ENCODE measurements around the gene BRD3OS. TPM values are rescaled to one million over a fixed set of nuclear protein-coding genes. Genes with fewer than 3 reads are reported as not detected.
A peak's percentile ranks its signal among the peaks of the same experiment; 100 is the strongest.

The BRD3OS gene
- total RNA-seq, 3 donors from 2014 or later, result 11.1 to 14.4 (median 11.4) TPM

DNA sequence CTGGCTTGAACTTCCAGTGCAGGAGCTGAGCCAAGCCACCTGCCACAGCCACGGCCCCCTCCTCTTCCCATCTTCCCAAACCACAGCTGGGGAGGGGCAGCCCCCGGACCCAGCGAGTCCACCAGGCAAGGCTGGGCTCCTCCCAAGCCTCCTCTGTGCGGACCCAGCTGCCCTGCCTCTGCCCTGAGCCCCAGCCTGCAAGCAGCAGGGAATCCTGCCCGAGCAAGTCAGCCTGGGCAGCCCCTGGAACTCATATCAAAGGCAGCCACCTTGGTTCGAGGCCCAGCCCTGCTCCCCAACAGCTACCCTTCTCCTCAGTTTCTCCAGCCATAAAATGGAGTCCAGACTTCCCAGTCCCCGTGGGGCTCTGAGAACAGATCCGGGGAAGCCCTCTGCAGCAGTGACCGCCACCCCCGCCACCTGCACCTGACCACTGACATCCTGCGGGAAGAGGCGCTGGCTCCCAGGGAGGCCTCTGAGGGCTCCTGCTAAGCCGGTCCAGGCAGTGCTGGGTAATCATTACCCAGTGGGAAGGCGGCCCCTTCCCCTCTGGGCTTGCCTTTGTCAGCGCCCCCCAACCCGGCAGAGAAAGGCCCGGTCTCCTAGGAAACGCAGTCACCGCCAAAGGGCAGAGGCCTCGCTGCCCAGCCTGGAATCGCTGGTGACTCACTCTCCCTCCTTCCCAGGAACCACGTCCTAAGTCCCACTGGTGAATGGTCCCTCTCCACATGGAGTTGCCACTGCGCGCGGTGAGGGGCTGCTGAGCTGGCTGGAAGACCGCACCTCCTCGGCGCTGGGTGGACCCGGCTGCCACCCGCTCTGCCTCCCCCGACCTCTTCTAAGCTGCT, 34.7 kb upstream of the BRD3OS start:
- Histone ChIP-seq H3K27me3 (no peaks in the 10 kb centered on the region), H3K36me3 (no peaks in the 10 kb centered on the region), H3K9me3 (no peaks in the 10 kb centered on the region), H3K4me3 (peak overlapping the region; percentile 74 to 87 (median 76)), H3K27ac (peak overlapping the region; percentile 60 to 84), H3K4me1 (peaks cover 0 to 8% of the 10 kb centered on the region in 2 donors)
- intact Hi-C loops (cut with DNase I; ENCODE audit: low total_unique reads), result no loop called here
- TF ChIP-seq POLR2AphosphoS5 (IDR thresholded peaks at IDR 0.05) (no peak), POLR2A (IDR thresholded peaks at IDR 0.05) (no peak)
- TF ChIP-seq, protein P1, sequence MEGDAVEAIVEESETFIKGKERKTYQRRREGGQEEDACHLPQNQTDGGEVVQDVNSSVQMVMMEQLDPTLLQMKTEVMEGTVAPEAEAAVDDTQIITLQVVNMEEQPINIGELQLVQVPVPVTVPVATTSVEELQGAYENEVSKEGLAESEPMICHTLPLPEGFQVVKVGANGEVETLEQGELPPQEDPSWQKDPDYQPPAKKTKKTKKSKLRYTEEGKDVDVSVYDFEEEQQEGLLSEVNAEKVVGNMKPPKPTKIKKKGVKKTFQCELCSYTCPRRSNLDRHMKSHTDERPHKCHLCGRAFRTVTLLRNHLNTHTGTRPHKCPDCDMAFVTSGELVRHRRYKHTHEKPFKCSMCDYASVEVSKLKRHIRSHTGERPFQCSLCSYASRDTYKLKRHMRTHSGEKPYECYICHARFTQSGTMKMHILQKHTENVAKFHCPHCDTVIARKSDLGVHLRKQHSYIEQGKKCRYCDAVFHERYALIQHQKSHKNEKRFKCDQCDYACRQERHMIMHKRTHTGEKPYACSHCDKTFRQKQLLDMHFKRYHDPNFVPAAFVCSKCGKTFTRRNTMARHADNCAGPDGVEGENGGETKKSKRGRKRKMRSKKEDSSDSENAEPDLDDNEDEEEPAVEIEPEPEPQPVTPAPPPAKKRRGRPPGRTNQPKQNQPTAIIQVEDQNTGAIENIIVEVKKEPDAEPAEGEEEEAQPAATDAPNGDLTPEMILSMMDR (IDR thresholded peaks at IDR 0.05), result no peak
- no peak for DNase-seq (ENCODE audit: low spot score in 2 of 2)

GRCh38 chr9:133991214-133991921, 33.9 kb upstream of the BRD3OS start:
- Histone ChIP-seq H3K4me1 (peaks cover 0 to 8% of the 10 kb centered on the region in 2 donors), H3K36me3 (no peaks in the 10 kb centered on the region), H3K9me3 (no peaks in the 10 kb centered on the region), H3K27me3 (no peaks in the 10 kb centered on the region), H3K27ac (peak overlapping the region; percentile 60 to 84), H3K4me3 (peak overlapping the region; percentile 74 to 87 (median 76))
- TF ChIP-seq POLR2AphosphoS5 (IDR thresholded peaks at IDR 0.05) (no peak), POLR2A (IDR thresholded peaks at IDR 0.05) (no peak)
- TF ChIP-seq, protein P1 (IDR thresholded peaks at IDR 0.05), result no peak
- no peak for DNase-seq (ENCODE audit: low spot score in 2 of 2)
- intact Hi-C loops (cut with DNase I; ENCODE audit: low total_unique reads), result no loop called here

GRCh38 chr9:133991964-133992779, 33.1 kb upstream of the BRD3OS start, which contains the start of gene VAV2:
VAV2 (minus strand) TSS chr9:133992324; CDS start chr9:133992278, 46 bp downstream.
- peak within 1 kb of the TSS; percentile 84 to 85 for H3K27ac ChIP-seq
- no peaks in the 10 kb centered on the region for H3K27me3 ChIP-seq
- H3K36me3 ChIP-seq, result no peaks in the 10 kb centered on the region
- peak within 1 kb of the TSS; percentile 74 to 87 (median 76) for H3K4me3 ChIP-seq
- no peak for DNase-seq (ENCODE audit: low spot score in 2 of 2)
- no peaks in the 10 kb centered on the region for H3K9me3 ChIP-seq
- TF ChIP-seq POLR2A (IDR thresholded peaks at IDR 0.05) (no peak), POLR2AphosphoS5 (IDR thresholded peaks at IDR 0.05) (no peak)
- TF ChIP-seq, protein P1 (IDR thresholded peaks at IDR 0.05), result no peak
- peaks cover 0 to 8% of the 10 kb centered on the region in 2 donors for H3K4me1 ChIP-seq
- intact Hi-C loops (cut with DNase I; ENCODE audit: low total_unique reads), result no loop called here

GRCh38 chr9:133992780-133993634, 32.3 kb upstream of the BRD3OS start:
- peak overlapping the region; percentile 84 to 85 for H3K27ac ChIP-seq
- no peaks in the 10 kb centered on the region for H3K36me3 ChIP-seq
- H3K9me3 ChIP-seq, result no peaks in the 10 kb centered on the region
- H3K27me3 ChIP-seq, result no peaks in the 10 kb centered on the region
- DNase-seq (ENCODE audit: low spot score in 2 of 2), result peak; percentile 80
- intact Hi-C loops (cut with DNase I; ENCODE audit: low total_unique reads), result no loop called here
- peaks cover 0 to 8% of the 10 kb centered on the region in 2 donors for H3K4me1 ChIP-seq
- TF ChIP-seq, protein P1 (IDR thresholded peaks at IDR 0.05), result peak in 1 of 3 donors; percentile 35
- TF ChIP-seq POLR2A (IDR thresholded peaks at IDR 0.05) (peak; percentile 13), POLR2AphosphoS5 (IDR thresholded peaks at IDR 0.05) (peak in 2 of 3 donors; percentile 22 to 70)
- H3K4me3 ChIP-seq, result peak overlapping the region; percentile 74 to 87 (median 76)

All from breast epithelium (tissue), 4 donors.